ENCODE results near the gene TTC22. TPM values are rescaled to one million over a fixed set of nuclear protein-coding genes. Genes with fewer than 3 reads are reported as not detected.

TTC22 gene
- not detected for polyA plus RNA-seq (2012; ENCODE audit: insufficient read length, low read depth)

GRCh38 chr1:54800899-54801759, at the start of gene TTC22:
TTC22 (minus strand) TSS chr1:54801323; CDS start chr1:54801163, 160 bp downstream.
- no peak for TF ChIP-seq TAF1 (IDR thresholded peaks at IDR 0.05; ENCODE audit: borderline replicate concordance, insufficient read depth, low read length)
- TF ChIP-seq REST (IDR thresholded peaks at IDR 0.05; ENCODE audit: insufficient read depth in 1 of 2, low read depth in 2 of 2, low read length in 2 of 2): no peak
- no peak for TF ChIP-seq FOXP2 (optimal IDR thresholded peaks at IDR 0.05; ENCODE audit: borderline replicate concordance, extremely low read depth, extremely low read length, insufficient read depth)
- no peak for TF ChIP-seq SIN3A (IDR thresholded peaks at IDR 0.05; ENCODE audit: borderline replicate concordance, insufficient read depth, low read length)
- no peak for TF ChIP-seq POLR2AphosphoS5 (IDR thresholded peaks at IDR 0.05; ENCODE audit: low read depth, low read length)

- no peak for TF ChIP-seq POLR2AphosphoS5 (IDR thresholded peaks at IDR 0.05; ENCODE audit: low read depth, low read length)
- no peak for TF ChIP-seq TAF1 (IDR thresholded peaks at IDR 0.05; ENCODE audit: borderline replicate concordance, insufficient read depth, low read length)
- no peak for TF ChIP-seq FOXP2 (optimal IDR thresholded peaks at IDR 0.05; ENCODE audit: borderline replicate concordance, extremely low read depth, extremely low read length, insufficient read depth)
- TF ChIP-seq REST (IDR thresholded peaks at IDR 0.05; ENCODE audit: insufficient read depth in 1 of 2, low read depth in 2 of 2, low read length in 2 of 2): no peak
- TF ChIP-seq SIN3A (IDR thresholded peaks at IDR 0.05; ENCODE audit: borderline replicate concordance, insufficient read depth, low read length): no peak
Measured at GRCh38 chr1:54850737-54851136, 49.6 kb upstream of the TTC22 start.

GRCh38 chr1:54850069-54850730, 49.1 kb upstream of the TTC22 start:
- no peak for TF ChIP-seq TAF1 (IDR thresholded peaks at IDR 0.05; ENCODE audit: borderline replicate concordance, insufficient read depth, low read length)
- TF ChIP-seq POLR2AphosphoS5 (IDR thresholded peaks at IDR 0.05; ENCODE audit: low read depth, low read length): no peak
- TF ChIP-seq SIN3A (IDR thresholded peaks at IDR 0.05; ENCODE audit: borderline replicate concordance, insufficient read depth, low read length): no peak
- TF ChIP-seq REST (IDR thresholded peaks at IDR 0.05; ENCODE audit: insufficient read depth in 1 of 2, low read depth in 2 of 2, low read length in 2 of 2): no peak
- no peak for TF ChIP-seq FOXP2 (optimal IDR thresholded peaks at IDR 0.05; ENCODE audit: borderline replicate concordance, extremely low read depth, extremely low read length, insufficient read depth)

GRCh38 chr1:54849219-54850068, 48.3 kb upstream of the TTC22 start:
- no peak for TF ChIP-seq FOXP2 (optimal IDR thresholded peaks at IDR 0.05; ENCODE audit: borderline replicate concordance, extremely low read depth, extremely low read length, insufficient read depth)
